ENCODE measurements around the gene MTCH1.

DNA sequence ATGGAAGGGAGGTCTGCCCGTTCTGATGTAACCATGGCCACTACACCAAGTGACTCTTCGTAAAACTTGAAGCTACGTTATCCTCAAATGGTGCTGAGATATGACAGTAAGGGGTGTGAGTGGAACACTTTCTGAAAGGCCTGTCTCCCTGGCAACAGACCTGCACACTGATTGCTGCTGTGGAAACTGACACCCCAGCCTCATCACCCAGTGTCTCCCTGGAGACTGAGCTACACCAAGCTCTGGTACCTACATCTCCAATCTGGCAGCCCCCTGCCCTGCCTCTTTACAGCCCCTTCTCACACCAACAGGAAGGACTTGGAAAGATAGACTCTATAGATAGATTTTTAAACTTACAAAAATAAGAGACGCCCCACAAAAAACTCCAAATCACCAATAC, 18.2 kb downstream of the MTCH1 start:
- no peak for TF ChIP-seq REST (IDR thresholded peaks at IDR 0.05; ENCODE audit: low read depth, low read length)
- TF ChIP-seq CTCF (IDR thresholded peaks at IDR 0.05 in 2 of 3, conservative IDR thresholded peaks at IDR 0.05 in 1 of 3; ENCODE audit: control insufficient read depth in 2 of 3, extremely low read depth in 1 of 3, insufficient read depth in 1 of 3, low read depth in 3 of 3, low read length in 3 of 3): no peak
- TF ChIP-seq, protein P1, sequence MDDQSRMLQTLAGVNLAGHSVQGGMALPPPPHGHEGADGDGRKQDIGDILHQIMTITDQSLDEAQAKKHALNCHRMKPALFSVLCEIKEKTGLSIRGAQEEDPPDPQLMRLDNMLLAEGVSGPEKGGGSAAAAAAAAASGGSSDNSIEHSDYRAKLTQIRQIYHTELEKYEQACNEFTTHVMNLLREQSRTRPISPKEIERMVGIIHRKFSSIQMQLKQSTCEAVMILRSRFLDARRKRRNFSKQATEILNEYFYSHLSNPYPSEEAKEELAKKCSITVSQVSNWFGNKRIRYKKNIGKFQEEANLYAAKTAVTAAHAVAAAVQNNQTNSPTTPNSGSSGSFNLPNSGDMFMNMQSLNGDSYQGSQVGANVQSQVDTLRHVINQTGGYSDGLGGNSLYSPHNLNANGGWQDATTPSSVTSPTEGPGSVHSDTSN (IDR thresholded peaks at IDR 0.05; ENCODE audit: insufficient replicate concordance, low read depth, low read length): no peak
- no peak for TF ChIP-seq SIX5 (IDR thresholded peaks at IDR 0.05; ENCODE audit: low read depth, low read length, severe bottlenecking)
